Activated CD4-positive, alpha-beta T cell treated with anti-CD3 and anti-CD28 coated beads, Interleukin-10, Interleukin-2, amounts not matched to agents 100 ng/mL and 50 ng/mL, durations not matched to agents 16 hours and 8 hours (primary cell): ENCODE data around the gene BCS1L.

Experiments
- DNase-seq: peaks from one replicate; pipeline ENCODE4 v3.0.0-alpha.2; 2020

The BCS1L gene, protein sequence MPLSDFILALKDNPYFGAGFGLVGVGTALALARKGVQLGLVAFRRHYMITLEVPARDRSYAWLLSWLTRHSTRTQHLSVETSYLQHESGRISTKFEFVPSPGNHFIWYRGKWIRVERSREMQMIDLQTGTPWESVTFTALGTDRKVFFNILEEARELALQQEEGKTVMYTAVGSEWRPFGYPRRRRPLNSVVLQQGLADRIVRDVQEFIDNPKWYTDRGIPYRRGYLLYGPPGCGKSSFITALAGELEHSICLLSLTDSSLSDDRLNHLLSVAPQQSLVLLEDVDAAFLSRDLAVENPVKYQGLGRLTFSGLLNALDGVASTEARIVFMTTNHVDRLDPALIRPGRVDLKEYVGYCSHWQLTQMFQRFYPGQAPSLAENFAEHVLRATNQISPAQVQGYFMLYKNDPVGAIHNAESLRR

DNA sequence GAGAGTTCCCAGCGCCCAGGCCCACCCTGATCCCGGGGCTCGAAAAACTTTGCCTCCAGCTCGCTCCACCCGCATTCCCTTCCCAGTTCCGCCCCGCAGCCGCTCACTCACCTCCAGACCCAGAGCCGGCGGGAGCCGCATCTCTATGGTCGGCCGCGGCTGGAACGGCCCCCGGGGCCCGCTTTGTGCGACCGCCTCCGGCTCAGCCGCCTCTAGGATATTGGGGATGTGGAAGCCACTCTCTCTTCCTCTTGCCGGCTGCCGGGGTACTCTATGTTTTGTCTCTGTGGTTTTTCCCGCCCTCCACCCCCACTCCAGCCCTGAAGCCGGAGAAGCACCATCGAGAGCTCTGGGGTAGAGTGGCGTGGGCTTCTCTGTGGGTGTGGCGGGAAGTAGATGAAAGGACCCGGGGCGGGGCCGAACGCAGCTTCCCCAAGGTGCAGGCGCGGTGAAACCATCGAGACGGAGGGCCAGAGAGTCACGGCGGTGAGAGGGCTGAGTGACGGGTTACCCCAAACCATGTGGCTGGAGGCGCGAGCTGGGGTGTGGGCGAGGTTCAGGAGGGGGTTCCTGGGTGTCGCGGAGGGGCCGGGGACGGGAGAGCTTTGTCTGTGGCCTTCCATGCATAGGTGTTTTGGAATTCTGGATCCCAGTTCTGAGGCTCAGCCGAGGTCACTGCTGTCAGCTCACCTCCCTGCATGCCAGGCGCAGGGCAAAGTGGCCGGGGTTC, at the start of gene BCS1L, which contains the start of gene ZNF142:
Gene BCS1L, plus strand, starts transcription at position 426 of the 730 bp plus-strand sequence. CDS start 1,305 bp downstream, outside the sequence.
Gene ZNF142, minus strand, starts transcription at position 366 of the 730 bp plus-strand sequence. CDS start 3,194 bp downstream, outside the sequence.
- peak; percentile 97 for DNase-seq

DNA sequence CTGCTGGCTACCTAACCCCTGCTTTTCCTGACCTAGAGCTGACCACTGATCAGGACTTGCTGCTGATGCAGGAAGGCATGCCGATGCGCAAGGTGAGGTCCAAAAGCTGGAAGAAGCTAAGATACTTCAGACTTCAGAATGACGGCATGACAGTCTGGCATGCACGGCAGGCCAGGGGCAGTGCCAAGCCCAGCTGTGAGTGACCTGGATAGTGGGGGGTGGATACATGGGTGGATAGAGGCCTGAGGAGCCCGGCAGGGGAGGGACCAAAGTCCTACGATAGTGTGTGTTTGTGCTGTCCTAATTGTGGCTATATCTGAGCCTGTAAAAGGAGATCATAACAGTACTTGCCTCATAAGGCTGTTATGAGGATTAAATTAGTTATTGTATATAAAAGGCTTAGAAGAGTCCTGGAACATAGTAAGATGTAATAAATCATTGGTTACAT, 43.6 kb upstream of the BCS1L start:
- no peak for DNase-seq

DNA sequence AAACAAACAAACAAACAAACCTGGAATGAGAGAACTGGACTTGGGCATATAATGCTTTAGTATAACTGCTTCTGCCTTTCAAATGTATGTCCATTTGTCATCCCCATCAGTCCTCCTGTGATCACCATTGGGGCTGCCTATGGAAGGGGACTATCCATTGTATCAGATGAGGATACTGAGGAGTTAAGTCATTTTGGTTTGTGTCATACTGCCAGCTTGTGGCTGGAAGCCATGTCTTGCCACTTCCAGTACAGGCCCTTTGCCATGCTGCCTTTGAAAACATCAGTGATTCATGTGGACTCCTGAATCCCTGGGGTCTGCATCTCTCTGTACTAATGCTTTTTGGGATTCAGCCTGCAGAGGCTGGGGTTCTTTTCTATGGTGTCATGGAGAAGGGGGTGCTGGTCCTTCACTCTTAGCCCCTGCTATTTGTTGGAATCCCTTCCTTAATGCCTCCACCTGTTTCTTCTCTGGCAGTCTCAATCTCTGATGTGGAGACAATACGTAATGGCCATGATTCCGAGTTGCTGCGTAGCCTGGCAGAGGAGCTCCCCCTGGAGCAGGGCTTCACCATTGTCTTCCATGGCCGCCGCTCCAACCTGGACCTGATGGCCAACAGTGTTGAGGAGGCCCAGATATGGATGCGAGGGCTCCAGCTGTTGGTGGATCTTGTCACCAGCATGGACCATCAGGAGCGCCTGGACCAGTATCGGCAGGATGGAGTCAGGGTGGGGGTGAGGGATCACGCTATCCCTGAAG, 41.2 kb upstream of the BCS1L start:
- DNase-seq, result no peak

DNA sequence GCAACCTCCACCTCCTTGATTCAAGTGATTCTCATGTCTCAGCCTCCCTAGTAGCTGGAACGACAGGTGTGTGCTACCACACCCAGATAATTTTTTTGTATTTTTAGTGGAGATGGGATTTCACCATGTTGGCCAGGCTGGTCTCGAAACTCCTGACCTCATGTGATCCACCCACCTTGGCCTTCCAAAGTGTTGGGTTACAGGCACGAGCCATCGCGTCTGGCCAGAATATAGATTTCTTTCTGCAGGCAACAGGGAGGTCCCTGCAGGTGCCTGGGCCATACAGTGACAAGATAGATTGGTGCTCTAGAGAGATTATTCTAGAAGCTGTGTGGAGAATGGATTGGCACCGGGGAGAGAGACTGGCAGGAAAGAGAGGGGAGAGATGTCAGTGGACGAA, 38.5 kb upstream of the BCS1L start:
- DNase-seq, result no peak

DNA sequence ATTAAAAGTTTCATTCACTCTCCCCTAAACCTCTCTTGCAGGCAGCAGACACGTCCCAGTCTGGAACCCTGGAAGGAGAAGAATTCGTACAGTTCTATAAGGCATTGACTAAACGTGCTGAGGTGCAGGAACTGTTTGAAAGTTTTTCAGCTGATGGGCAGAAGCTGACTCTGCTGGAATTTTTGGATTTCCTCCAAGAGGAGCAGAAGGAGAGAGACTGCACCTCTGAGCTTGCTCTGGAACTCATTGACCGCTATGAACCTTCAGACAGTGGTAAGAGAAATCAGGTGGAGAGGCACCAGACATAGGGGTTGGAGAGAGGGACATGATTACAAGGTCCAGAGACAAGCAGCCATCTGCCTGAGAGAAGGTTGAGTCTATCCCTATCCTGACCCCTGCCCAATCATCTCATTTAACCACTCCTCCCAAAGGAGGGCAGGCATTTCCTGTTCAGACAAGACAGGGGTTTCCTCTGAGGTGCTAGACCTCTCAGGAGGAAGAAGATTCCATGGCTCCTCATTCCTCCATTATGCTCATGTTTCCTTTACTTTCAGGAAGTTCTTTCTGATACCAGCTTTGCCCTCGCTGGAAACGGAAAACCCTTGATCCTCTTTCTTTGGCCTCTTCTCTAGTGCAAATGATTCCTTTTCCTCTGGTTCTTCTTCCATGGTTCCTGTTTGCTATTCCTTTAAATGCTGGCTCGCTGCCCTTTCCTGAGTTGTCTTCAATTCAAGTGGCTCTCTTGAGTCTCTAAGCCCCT, 36.7 kb upstream of the BCS1L start:
- no peak for DNase-seq

DNA sequence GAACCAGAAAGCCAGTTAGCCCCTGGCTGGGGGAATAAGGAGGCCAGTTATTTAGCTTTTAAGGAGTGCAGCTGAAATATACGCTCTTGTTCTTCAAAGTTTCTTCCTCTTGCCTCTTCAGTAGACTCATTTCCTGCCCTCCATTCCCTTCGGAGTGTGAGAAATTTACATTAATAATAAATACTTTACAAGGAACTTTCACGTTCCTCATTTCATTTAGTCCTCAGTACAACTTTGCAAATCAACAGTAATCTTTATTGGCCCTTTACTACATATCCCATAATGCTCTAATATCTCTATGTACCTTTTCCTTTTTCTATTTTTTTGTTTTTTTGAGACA, 36.1 kb upstream of the BCS1L start:
- no peak for DNase-seq

DNA sequence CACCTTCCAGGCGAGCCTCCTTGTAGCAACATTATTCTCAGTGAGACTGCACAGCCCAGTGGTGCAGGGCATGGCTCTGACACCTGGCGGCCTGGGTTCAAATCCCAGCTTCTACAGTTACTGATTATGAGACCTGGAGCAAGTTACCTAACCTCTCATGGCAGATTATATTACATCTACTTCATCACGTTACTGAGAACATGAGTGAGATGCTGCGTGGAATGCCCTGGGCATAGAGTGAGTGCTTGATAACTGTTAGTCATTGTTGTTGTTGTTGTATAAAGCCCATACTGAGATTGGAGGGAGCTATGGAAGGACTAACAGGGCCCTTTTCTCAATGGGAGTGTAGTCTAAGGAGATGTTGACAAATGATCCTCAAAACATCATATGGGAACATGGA, 33.1 kb upstream of the BCS1L start:
- no peak for DNase-seq

DNA sequence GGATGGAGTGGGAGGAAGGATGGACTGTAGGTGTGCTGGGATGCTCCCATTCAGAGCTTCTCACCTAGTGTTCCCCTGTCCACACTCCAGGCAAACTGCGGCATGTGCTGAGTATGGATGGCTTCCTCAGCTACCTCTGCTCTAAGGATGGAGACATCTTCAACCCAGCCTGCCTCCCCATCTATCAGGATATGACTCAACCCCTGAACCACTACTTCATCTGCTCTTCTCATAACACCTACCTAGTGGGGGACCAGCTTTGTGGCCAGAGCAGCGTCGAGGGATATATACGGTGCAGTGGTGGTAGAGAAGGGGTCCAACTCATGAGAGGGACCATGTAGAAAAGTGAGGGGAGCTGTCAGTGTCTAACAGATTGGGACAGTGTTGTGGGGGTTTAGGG, 31.5 kb upstream of the BCS1L start:
- DNase-seq, result no peak

DNA sequence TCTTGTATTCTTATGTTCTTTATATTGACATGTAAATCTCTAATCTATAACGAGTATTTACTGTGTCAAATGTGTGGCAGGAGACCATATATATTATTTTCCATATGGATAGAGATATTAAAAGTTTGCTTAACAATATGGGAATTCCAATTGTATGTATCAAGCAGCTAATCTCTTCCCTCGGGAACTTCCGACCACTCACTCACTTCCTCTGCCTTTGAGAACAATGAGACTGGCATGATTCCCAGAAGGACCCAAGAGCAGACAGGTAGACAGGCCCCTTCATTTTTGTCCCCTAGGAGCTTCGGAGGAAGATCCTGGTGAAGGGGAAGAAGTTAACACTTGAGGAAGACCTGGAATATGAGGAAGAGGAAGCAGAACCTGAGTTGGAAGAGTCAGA, 27.6 kb upstream of the BCS1L start:
- DNase-seq, result no peak

DNA sequence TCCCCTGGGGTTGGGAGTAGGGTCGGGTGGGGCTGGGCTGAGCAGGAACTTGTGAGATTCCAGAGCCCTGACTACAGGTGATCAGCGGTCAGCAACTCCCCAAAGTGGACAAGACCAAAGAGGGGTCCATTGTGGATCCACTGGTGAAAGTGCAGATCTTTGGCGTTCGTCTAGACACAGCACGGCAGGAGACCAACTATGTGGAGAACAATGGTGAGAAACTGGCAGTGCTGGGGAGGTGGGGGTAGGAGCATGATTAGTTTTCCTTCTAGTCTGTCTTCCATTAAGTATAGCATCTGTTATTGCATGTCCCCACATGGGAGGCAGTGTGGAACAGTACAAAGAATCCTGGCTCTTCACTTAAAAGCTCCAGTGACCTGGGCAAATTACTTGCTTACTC, 23.8 kb upstream of the BCS1L start:
- no peak for DNase-seq

DNA sequence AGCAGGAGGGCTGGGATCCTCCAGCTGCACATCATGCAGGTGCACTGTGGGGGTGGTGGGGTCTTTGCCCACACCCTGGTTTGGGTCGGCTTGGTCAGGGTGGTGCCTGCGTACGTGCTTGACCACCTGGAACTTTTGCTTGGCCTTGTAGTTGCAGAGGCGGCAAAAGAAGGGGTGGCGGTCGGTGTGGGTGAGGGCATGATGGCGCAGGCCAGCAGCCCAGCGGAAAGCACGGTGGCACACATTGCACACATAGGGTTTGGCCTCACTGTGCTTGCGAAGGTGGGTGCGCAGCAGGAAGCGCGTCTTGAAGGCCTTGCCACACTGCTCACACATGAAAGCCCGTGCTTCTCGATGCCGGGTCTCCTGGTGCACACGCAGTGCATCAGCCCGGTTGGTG, 21.1 kb upstream of the BCS1L start:
- DNase-seq, result no peak

DNA sequence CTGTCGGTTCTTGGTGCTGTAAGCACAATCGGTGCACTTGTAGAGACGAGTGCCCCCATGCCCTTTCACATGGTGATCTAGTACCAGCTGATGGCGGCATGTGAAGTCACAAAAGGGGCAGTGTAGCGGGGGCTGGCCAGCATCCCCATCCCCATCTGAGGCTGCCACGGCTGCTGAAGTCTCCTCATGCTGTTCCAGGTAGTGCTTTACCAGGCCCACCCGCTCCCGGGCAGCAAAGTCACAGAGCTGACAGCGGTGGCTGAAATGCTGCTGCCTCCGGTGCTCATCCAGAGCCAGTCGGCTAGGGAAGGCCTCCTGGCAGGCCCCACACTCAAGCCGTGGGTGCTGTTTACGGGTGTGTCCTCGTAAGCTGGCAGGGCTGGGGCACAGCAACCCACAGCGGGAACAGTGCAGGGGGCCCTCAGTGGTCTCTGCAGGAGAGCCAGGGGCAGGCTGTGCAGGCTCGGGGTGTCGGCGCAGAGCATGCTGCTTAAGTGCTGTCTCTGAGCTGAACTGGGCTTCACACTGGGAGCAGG, 17.3 kb upstream of the BCS1L start:
- DNase-seq, result no peak

DNA sequence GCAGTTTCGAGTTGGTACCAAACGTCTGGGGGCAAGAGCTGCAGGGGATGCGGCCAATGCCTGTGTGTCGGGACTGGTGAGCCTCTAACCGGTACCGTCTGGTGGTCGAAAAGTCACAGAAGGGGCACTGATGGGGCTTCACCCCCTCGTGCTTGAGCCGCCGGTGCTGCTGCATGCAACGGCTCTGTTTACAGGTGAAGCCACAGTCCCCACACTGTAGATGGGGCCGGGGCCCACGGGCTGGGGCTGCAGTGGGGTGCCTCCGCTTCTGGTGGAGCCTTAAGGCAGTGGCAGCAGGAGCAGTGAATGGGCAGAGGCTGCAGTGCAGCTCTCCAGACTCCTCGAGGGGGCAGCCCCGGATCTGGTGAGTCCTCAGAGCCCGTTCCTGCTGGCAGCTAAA, 16.7 kb upstream of the BCS1L start:
- no peak for DNase-seq

DNA sequence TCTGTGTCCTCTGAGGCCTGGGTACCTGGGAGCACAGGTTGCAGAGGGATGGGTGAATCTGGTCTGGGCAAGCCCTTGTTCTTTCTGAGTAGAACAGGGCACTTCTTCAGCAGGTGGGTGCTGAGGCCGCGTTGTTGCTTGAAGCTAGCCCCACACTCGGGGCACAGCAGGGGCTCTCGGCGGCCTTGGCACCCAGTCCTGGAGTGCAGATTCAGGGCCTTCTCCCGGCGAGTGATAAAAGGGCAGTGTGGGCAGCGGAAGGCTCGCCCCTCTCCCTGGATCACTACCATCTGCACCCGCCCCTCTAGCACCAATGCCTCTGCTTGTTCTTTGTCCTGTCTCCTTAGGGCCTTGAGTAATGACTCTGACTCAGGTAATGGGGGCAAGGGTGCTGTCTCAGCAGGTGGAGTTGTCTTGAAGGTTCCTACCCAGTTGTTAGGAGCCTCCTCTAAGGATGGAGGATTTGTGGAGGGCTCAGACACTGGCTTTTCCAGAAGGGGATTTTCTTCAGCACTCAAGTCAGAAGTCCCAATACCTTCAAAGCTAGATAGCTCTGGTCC, 15.7 kb upstream of the BCS1L start:
- no peak for DNase-seq

DNA sequence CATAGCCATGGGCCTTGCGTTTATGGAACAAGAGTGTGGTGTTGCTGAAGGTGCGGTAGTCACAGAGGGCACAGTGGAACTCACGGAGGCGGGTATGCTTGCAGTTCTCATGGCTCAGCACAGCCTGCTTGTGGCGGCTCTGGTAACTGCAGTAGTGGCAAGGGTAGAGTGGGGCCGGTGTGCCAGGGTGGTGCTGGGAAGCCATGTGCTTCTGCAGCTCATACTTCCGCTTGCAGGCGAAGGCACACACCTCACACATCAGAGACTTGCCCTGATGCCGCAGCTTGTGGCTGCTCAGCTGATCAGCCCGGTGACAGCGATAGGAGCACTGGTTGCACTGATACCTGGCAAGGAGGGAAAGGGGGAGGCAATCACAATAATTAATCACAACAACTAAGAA, 14.8 kb upstream of the BCS1L start:
- no peak for DNase-seq

DNA sequence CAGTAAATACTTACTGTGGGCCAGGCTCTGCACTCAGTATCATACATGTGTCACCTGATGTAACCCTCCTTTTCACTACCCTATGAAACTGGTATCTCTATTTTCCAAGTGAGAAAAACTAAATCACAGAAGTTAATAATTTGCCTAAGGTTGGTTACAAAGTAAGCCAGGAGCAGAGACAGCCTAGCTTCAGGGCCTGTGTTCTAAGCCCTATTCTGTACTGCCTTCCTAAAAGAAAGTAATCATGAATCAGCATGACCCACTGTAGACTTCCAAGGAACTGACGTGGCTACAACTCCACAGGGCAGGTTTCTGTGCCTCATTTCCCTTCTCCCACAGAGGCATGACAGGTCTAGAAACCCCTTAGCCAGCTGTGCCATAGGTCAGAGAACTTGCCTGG, 14.4 kb upstream of the BCS1L start:
- no peak for DNase-seq

DNA sequence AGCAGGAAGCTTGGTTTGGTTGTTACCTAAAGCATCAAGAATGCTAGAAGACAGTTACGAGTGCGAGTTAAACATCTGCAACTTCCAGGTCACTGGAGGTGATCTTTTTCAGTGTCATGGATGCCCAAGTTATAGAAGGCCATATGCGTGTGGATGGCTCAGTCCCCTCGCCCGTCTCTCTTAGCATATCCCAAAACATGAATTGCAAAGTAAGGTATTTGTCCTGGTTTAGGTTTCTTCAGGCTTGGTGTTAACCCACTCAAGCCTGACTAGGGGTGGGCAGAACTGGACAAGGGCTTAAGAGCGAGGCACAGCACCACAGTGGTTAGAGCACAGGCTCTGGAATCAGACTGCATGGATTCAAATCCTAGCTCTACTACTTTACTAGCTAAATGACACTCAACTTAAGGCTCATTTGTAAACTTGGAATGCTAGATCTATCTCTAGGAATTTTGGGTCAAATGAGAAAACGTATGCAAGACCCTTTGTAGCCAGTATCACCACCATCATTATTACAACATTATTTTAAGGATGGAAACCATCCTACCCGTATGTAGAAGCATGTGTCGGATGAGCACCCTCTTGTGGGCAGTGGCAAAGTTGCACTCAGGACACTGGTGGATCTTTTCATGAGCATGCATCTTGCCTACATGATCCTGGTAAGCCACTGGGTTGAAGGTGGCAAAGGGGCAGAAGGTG, 11.2 kb upstream of the BCS1L start:
- peak; percentile 64 for DNase-seq

DNA sequence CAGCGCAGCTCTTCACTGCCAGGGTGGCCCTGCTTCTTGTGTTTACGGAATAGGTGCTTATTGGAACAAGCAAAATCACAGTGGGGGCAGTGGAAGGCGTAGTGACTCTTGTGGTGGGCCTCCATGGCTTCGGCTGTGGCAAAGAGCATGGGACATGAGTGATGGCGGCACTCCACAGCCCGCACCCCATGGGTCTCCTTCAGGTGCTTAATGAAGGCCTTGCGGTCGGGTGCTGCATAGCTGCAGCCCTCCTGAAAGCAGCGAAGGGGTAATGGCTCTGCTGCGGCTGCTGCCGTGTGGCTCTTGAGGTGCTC, 10.7 kb upstream of the BCS1L start:
- DNase-seq, result no peak

DNA sequence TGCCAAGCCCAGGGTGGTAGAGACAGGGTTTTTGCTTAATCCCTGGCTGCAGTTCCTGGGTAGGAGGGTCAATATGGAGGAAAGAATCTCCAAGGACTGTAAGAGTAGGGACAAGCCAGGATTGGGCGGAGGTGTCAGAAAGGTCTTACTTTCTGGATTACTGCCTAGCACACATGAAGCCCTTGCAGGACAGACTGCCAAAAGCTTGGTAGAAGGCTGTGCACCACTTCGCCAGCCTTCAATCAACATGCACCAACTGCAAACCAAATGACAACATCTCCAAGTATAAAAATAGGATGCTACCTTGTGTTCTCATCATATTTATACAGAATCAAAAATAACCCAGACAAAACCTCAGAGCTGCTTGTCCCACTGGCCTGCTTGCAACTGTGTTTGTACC, 3.7 kb upstream of the BCS1L start:
- no peak for DNase-seq

DNA sequence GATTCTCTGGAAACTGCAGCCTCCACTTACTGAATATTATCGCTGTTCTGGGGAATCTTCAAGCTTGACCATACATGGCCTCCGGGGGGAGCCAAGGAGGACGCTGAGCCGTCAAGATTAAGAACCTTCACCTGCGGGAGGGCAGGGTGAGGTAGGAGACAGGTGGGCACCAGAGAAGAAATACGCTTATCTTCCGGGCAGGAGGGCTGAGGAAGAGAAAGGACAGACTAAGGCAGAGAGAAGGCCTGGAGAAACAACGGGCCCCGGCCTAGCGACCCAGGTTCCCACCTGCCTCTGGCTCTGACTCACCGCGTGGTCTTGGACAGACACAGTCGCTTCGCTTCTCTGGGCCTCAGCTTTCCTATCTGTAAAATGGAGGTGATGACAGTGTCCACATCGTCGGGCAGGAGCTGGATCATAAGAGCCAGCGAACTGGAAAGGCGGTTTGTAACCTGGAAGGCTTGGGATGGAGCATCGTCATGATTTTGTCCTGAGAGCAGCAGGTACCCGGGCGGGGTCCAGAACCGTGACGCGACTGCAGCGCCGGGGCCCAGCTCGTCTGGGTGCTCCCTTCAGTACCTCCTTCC, 719 bp upstream of the BCS1L start:
- peak; percentile 62 for DNase-seq

DNA sequence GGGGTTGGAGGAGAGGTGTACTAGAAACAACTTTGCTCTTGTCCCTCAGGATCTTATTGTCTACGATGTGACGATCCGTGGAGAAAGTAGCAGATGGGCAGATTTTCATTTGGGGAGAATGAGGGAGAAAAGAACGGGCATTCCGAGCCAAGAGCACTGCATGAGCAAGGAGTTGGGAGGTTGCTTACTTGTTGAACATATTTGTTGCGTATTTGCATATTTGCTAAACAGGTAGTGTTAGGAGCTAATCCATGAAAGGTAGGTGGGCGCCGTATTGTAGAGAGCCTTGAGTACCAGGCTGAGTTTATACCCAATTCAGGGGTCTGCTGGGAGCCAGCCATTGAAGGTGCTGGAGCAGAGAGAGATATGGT, 490 bp downstream of the BCS1L start:
- DNase-seq, result no peak
